ENCODE results near the gene MAMSTR.
A peak's percentile ranks its signal among the peaks of the same experiment; 100 is the strongest.
"Not testable (repeated sequence)": the region's sequence is repeated elsewhere in the genome, so short reads cannot be mapped to it uniquely, and the experiment has no call there.

The MAMSTR gene

DNA sequence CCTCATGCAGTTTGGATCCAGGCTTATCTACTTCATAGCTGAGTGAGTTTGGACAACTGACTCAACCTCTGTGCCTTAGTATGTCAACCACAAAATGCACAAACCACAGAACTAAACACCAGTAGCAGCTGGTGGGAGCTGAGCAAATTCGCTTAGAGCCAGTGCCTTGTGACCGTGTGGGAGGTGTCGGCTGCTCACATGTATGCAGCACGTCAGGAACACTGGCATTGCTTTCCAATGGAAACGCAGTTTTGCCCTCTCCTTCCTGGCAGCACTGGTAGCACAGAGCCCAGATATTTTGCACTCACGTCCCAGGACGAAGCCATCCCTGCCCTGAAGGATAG lies 38.4 kb downstream of the MAMSTR start:
- no peak for DNase-seq

DNA sequence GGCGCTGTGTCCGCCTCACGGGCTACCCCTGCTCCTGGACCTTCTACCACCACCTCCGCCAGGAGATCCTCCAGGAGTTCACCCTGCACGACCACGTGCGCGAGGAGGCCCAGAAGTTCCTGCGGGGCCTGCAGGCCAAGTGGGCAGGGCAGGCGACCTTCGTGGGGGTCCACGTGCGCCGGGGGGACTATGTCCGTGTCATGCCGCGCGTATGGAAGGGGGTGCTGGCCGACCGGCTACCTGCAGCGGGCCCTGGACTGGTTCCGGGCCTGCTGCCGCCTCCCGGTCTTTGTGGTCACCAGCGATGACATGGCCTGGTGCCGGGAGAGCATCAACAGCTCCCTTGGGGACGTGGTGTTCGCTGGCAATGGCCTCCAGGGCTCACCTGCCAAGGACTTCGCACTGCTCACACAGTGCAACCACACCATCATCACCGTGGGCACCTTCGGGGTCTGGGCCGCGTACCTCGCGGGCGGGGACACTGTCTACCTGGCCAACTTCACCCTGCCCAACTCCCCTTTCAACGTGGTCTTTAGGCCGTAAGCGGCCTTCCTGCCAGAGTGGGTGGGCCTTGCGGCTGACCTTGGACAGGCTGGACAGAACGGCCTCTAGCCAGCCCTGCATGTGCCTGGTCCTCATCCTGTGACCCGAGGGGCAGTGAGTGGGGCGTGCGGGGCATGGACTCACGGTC lies 38.9 kb downstream of the MAMSTR start:
- no peak for DNase-seq

DNA sequence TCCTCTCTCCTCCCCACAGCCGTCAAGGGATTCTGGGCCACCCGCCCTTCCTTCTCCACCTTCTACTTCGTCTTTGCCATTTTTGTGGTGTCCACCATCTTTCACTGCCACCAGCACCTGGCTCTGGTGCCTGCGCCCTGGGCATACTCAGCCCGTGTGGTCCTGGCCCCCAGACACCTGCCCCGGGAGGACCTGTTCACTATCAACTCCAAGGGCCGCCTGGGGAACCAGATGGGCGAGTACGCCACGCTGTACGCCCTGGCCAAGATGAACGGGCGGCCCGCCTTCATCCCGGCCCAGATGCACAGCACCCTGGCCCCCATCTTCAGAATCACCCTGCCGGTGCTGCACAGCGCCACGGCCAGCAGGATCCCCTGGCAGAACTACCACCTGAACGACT lies 39.5 kb downstream of the MAMSTR start:
- DNase-seq: not testable (repeated sequence)

DNA sequence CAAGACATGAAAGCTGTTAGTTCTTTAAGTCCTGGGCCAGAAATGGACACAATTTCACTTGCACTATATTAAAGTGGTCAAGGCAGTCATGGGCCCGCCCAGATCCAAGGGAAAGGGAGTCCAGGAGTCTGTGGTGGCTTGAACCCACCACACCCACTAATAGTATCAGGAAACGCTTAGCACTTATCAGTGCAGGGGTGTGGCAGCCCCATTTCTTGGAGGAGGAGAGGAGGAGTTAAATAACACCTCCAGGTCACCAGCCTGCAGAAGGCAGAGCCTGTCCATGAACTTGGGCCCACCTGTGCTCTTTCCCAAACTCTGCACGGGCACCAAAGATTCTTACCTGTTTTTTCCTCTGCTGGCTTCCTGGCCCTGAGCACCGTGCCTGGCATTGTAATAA lies 41.3 kb downstream of the MAMSTR start:
- DNase-seq: no peak

DNA sequence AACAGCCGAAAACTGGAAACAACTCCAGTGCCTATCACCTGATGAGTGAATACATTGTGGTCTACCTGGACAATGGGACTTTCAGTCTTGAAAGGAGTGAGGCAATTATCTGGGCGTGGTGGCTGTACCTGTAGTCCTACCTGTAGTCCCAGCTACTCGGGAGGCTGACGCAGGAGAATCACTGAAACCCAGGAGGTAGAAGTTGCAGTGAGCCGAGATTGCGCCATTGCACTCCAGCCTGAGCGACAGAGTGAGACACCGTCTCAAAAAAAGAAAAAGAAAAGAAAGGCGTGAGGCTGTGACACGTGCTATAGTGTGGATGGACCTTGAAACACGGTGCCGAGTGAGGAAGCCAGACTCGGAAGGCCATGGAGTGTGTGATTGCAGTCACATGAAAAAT lies 42.6 kb downstream of the MAMSTR start:
- no peak for DNase-seq

DNA sequence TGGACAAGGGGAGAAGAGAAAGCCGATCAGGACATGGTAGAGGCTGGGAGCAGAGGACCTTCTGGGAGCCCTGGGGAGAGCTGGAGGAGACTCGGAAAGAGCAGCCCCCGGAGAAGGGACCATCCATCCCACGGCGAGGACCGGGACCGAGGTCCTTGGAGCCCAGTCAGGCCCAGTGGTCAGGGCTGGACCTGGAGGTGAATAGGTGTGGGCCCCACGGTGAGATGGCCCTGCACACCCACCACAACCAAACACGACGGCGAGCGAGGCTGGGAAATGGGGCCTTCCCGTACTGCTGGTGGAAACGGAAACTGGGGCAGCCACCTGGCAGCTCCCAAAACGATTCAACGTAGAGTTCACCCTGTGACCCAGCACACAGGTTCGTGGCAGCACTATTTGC lies 43.0 kb downstream of the MAMSTR start:
- DNase-seq: no peak

DNA sequence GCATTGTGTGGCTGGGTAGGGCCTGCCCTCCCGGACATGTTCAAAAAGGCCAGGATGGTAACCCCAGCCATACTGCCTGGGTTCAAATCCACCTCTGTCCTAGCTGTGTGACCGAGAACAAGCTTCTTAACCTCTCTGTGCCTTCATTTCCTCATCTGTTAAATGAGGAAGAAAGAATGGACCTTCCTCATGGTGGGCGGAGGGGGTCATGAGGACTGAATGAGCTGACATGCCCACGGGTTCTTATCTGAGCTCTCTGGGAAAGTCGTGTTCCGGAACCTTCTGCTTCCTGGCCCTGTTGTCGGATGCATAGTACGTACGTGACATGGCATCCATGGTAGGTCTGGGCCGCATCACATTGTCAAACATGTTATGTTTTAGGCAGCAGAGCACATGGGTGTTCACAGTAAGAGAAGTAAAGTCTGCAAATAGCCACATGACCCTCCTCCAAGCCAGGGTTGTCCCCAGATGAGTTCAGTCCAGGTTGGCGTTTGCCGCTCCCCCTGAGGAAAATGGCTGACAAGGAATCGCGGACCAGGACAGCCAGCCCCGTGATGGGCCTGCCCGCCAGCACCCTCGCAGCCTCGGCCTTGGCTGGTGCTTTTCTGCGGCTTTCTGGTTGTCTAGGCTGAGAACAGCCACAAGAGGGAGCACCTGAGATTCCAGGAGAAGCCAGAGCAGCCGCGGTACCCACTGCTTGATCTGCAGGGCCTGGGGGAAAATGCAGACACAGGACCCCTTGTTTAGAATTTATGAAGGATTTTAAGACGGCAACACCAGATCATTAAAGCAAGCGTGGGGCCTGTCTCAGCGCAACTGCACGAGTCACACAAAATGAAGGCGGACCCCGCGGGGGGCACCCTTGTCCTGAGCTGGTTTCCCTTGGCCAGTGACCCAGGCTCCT lies 44.4 kb downstream of the MAMSTR start:
- DNase-seq: peak; percentile 93

DNA sequence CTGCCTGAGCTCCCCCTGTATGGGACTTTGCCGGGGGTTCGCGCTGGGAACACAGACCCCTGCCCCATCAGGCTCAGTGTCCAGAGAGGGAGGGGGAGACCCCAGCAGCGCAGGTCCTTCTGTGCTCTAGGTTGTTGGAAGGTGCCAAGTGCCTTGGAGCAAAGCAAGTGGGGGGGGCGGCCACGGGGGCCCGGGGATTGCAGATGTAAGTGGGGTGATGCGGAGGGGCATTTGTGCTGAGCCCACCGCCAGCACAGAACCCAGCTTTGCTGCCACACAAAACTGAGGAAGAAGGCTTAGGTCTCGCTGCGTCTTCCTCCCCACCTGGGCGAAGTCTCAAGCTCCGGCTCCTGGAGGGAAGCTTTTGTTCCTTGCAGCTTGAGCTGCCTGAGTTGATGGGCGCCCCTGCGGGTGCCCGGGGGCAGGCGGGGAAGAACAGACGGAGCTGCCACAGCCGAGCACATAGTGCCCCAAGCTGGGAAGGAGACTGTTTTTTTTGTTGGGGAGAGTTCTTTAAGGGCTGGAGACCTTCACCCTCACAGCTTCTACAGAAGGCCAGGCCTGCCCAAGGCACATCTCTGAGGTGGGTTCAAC lies 45.2 kb downstream of the MAMSTR start:
- DNase-seq: no peak

DNA sequence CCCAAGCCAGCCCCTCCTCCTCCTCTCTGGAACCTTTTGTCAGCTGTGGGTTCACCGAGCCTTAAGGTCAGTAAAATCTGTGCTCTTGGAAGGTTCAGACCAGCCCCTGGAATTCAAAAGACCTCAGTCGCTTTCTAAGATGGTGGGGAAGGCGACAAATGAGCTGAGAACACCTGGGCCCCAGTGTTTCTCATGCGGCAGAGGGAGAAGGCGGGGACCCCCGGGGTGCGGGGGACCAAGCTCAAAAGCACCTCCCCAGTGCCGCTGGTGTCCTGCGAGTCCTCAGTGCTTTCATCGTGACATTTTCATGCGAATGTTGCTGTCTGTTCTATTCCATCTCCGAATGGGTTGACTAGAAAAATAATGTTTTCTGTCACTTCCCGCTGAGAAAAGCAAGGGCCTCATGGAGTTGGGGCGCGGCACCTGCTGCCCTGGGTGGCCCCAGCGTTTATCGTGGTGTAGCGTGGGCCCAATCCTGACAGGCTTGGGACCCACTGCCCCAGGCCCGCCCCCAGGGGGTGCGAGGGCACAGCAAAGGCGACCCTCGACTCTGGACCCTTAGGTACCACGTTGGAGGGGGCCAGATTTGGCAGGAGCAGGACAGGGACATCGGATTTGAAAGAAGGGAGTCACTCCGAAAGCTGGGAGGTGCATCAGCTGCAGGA lies 46.0 kb downstream of the MAMSTR start:
- no peak for DNase-seq

DNA sequence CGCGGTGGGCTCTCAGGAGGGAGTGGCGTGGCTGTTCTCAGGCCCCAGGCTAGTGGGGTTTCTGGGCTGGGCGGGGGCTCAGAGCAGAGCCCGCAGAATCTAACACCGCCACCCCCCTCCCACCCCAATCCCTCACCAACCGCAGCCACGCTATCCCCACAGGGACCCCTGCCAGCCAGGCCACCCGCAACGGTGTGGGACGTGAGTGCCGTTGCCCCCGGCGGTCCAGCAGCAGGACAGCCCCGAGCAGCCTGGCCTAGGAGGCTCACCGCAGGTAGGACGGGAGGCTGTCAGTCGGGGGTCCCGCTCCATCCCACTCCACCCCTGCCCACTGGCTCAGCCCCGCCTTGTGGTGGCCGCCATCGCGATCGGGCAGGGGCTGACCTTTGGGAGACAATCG lies 46.5 kb downstream of the MAMSTR start, which contains the start of gene NTN5:
Gene NTN5, minus strand, starts transcription at position 24 of the 400 bp plus-strand sequence. CDS start 2,031 bp downstream, outside the sequence.
- DNase-seq: no peak

DNA sequence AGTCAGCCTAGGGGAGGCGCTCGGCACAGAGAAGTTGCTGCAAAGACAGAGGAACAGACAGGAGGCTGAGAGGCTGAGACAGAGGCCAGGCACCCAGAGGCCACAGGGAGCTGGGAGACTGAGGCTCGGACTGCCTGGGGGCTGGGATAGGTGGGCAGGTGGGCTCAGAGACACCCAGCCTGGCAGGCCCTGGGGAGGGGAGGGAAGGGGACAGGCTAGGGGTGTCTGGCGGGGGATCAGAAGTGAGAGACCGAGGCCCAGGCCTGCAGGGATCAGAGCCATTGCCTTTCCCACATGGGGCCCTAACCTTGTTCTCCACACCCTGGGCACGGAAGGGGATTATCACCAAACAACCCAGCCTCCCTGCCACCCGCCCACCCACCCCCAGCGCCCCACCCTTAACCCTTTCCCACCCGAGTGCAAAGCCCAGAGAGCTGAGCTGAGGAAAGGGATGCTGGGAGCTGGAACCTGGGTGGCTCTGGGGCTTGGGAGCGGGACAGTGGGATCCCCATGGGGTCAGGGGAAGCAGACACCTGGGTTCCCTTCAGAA lies 48.0 kb downstream of the MAMSTR start:
- DNase-seq: peak; percentile 64

DNA sequence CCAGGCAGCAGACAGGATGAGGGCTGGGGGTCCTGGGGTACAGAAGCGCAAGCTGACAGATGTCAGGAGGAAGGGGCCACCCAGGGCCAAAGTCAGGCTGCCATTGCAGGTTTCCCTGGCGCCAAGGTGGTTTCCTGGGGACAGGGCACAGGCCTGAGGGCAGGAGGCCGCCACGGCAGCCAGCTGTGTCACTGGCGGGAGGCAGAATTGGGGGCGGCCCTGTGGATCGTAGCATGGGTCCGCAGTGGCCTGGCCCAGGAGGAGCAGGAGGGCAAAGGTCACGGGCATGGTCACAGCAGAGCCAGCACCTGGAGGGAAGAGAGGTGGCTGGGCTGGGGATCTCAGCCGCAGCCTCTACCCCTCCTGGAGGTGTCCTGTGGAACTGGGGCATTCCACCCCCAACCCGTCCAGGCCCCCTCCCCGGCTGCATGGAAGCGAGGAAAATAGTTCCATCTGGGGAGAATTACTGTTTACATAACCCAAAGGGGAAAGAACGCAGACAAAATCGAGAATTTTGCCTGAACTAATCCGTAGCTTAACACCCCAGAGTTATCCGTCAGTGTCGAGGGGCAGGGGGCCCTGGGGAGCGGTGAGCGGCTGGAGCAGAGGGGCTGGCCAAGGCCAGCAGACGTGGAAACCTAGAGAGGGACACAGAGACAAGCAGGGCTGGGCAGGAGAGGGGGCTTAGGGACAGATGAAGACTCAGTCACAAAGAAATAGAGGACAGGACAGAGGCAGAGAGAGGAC lies 48.7 kb downstream of the MAMSTR start:
- no peak for DNase-seq

DNA sequence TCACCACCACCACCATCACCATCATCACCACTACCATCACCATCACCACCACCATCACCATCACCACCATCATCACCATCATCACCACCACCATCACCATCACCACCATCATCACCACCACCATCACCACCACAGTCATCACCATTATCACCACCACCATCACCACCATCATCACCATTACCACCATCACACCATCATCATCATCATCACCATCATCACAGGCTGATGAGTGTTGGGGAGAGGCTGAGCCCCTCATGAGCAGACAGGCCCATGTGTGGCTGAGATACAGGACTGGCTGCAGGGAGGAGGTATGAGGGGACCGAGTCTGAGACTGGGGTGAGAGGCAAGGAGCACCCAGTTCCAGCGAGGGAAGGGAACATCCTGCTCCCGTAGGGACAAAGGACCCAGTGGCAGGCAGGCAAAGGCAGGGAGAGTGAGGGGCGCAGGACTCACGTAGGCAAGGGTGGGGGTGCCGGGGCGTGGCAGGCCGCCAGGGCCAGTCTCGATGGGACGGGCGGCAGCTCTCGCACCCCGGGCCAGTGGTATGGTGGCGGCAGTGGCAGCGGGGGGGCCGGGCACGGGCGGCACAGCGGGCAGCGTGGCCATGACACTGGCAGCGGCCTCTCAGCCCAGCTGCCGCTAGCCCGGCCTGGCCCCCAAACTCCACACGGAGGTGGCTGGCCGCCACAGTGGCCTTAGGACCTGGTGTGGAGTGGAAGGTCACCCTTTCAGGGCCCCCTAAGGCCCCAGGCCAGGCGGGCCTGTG lies 49.4 kb downstream of the MAMSTR start:
- no peak for DNase-seq

DNA sequence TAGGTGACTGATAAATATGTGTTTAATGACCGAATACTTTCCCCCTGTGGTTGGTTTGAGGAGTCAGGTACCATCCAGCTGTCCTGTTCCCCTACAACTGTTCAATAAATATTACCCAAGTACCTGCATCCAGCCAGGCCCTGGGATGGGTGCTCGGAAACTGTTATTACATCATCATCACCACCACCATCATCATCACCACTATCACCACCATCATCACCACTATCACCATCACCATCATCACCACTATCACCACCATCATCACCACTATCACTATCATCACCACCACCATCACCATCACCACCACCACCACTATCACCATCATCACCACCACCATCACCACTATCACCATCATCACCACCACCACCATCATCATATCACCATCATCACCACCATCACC lies 50.8 kb downstream of the MAMSTR start:
- DNase-seq: no peak

DNA sequence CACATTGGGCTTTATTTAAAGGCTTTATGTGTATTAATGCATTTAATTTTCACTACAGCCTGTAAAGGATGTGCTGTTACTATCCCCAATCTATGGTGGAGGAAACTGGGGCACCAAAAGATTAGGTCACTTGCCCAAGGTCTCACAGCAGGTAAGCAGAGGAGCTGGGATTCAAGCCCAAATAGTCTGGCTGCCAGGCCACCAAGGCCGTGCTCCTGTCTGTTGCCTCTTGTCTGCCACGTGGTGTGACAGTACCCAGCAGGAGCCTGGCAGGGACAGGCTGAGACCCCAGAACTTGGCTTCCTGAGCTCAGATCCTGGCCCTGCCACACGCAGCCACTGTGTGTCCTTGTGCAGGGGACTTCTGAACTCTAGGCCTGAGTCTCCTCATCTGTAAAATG lies 51.2 kb downstream of the MAMSTR start:
- no peak for DNase-seq

DNA sequence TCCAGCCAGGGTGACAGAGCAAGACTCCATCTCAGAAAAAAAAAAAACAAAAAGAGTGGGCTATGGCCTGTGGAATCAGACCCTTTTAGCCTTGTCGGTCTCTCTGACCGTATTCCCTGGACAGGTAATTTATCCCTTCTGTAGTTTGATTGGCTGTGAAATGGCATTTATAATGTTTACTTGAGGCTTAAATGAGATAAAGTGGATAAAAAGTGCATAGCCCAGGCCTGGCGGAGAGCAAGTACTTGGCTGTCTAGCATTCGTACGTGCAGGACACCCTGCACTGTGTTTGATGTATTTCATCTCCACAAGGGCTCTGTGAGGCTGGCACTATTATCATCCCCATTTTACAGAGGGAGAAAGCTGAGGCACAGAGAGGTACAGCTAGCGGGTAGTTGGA lies 53.7 kb downstream of the MAMSTR start:
- DNase-seq: no peak

DNA sequence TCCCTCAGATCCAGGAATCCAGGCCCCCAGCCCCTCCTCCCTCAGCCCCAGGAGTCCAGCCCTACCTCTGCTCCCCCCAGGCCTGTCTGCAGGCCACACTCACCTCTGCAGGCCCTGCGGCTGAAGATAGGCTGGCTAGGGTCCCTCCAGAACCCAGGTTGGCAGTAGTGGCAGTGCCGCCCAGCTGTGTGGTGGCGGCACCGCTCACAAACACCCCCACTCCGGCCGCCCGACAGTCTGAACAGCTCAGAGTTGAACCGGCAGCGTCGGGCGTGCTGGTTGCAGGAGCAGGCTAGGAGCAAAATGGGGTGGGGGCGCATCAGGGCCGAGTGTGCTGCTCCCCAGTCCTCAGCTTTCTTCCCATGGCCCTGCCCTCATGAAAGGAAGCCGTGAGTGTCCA lies 55.0 kb downstream of the MAMSTR start:
- no peak for DNase-seq

DNA sequence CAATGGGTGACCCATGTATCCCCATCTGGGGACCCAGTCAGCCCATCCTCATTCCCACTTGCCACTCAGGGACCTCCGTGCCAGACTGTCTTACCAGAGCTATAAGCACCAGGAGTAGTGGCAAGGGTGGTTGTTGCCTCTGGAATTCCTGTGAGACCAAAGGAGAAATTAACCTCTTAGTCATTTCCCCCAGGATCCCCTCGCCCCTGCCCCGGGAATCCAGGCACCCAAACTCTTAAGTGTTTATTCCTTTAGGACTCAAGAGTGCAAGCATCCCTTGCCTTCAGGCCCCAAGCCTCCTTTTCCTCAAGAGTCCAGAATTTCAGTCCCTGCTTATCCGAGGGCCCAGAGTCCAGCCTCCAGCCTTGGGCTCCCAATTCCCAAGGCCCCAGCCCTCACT lies 55.9 kb downstream of the MAMSTR start:
- no peak for DNase-seq
